ENCODE results near the gene LPCAT2. TPM values are rescaled to one million over a fixed set of nuclear protein-coding genes. Genes with fewer than 3 reads are reported as not detected.
A peak's percentile ranks its signal among the peaks of the same experiment; 100 is the strongest.

Gene LPCAT2
- total RNA-seq, 1 experiment from 2014 or later: 62.1 TPM

GRCh38 chr16:55481023-55481422, 27.8 kb upstream of the LPCAT2 start:
- in situ Hi-C loops (cut with HindIII; ENCODE audit: low pct_unique_long_range_greater_than_20kb, low sequenced_read_pairs) (no loop called here), intact Hi-C loops (cut with micrococcal nuclease; ENCODE audit: unreplicated experiment) (loop anchor here (2.0 kb wide), 1 partner anchor 20 kb away; no protein-coding TSS in a partner anchor)
- CTCF ChIA-PET: no interaction called here
- DNase-seq (ENCODE audit: low read depth, low spot score) (no peak), ATAC-seq (no peak)
- H3K4me3 ChIP-seq (ENCODE audit: low read depth in 2 of 2, low read length in 2 of 2): peak overlapping the region; percentile 71 to 79
- H3K4me1 ChIP-seq (ENCODE audit: control insufficient read depth, insufficient read depth, low read length): peaks cover 28% of the 10 kb centered on the region
- TF ChIP-seq TCF7L2 (IDR thresholded peaks at IDR 0.05; ENCODE audit: low read depth, low read length) (no peak), POLR2AphosphoS5 (IDR thresholded peaks at IDR 0.05; ENCODE audit: low read depth, low read length) (no peak), CTCF (IDR thresholded peaks at IDR 0.05) (no peak), SIN3A (IDR thresholded peaks at IDR 0.05; ENCODE audit: borderline replicate concordance, insufficient read depth, low read depth, low read length) (no peak), REST (IDR thresholded peaks at IDR 0.05; ENCODE audit: insufficient read depth in 1 of 2, low read depth in 2 of 2, low read length in 1 of 2) (no peak)
- H3K27me3 ChIP-seq (ENCODE audit: control insufficient read depth, insufficient read depth, low read length): no peaks in the 10 kb centered on the region
- peak overlapping the region; percentile 87 for H3K27ac ChIP-seq (ENCODE audit: low read length)
- no TSS peak for BruUV-seq (replicated peaks)
- no peaks in the 10 kb centered on the region for H3K9me3 ChIP-seq (ENCODE audit: control insufficient read depth, insufficient read depth, low read depth, low read length)
- H3K36me3 ChIP-seq (ENCODE audit: control insufficient read depth, insufficient read depth, low read length): no peaks in the 10 kb centered on the region
- POLR2A ChIA-PET: no interaction called here

- no peaks in the 10 kb centered on the region for H3K36me3 ChIP-seq (ENCODE audit: control insufficient read depth, insufficient read depth, low read length)
- in situ Hi-C loops (cut with HindIII; ENCODE audit: low pct_unique_long_range_greater_than_20kb, low sequenced_read_pairs): no loop called here
Observed at GRCh38 chr16:55482056-55482455, 26.8 kb upstream of the LPCAT2 start.

More at GRCh38 chr16:55482056-55482455, 26.8 kb upstream of the LPCAT2 start:
- no peak for TF ChIP-seq CTCF (IDR thresholded peaks at IDR 0.05)
- TF ChIP-seq SIN3A (IDR thresholded peaks at IDR 0.05; ENCODE audit: borderline replicate concordance, insufficient read depth, low read depth, low read length): no peak
- TF ChIP-seq TCF7L2 (IDR thresholded peaks at IDR 0.05; ENCODE audit: low read depth, low read length): no peak
- TF ChIP-seq REST (IDR thresholded peaks at IDR 0.05; ENCODE audit: insufficient read depth in 1 of 2, low read depth in 2 of 2, low read length in 1 of 2): no peak
- no peak for TF ChIP-seq POLR2AphosphoS5 (IDR thresholded peaks at IDR 0.05; ENCODE audit: low read depth, low read length)
- POLR2A ChIA-PET: no interaction called here
- Histone ChIP-seq H3K4me3 (ENCODE audit: low read depth in 2 of 2, low read length in 2 of 2) (no peak overlapping the region), H3K4me1 (ENCODE audit: control insufficient read depth, insufficient read depth, low read length) (peaks cover 19% of the 10 kb centered on the region), H3K27ac (ENCODE audit: low read length) (peak overlapping the region; percentile 57; the same call in 1 of the 2 replicates), H3K9me3 (ENCODE audit: control insufficient read depth, insufficient read depth, low read depth, low read length) (no peaks in the 10 kb centered on the region), H3K27me3 (ENCODE audit: control insufficient read depth, insufficient read depth, low read length) (no peaks in the 10 kb centered on the region)
- CTCF ChIA-PET: no interaction called here
- DNase-seq (ENCODE audit: low read depth, low spot score) (no peak), ATAC-seq (no peak)
- intact Hi-C loops (cut with micrococcal nuclease; ENCODE audit: unreplicated experiment): no loop called here
- TSS peak; percentile 59 for BruUV-seq (replicated peaks)

Data from Panc1 (cell line).